Fibroblast of villous mesenchyme (primary cell): ENCODE measurements around the gene PDLIM7. TPM values are rescaled to one million over a fixed set of nuclear protein-coding genes. Genes with fewer than 3 reads are reported as not detected.

Experiments used
- DNase-seq: peaks from one replicate; pipeline ENCODE4 v3.0.0-alpha.2; 2010; ENCODE audit warnings: low read depth
- H3K4me3 ChIP-seq: 2 replicates; pipeline ENCODE4 v1.5.1; 2011; ENCODE audit warnings: low read depth, mild to moderate bottlenecking, low read length
- total RNA-seq: library from RNA; depleted of rRNA; stranded (reverse); fragments of >200 nt; gene quantifications from 2 replicates; pipeline ENCODE4 v1.2.3, GENCODE V29; 2012
- TF ChIP-seq, protein P1 (sequence below): IDR thresholded peaks from 2 replicates; pipeline ENCODE4 v1.5.1; 2012; ENCODE audit warnings: low read depth, mild to moderate bottlenecking, low read length; ENCODE audit not compliant: insufficient read depth

Gene PDLIM7
- total RNA-seq, 1 donor, result 283 TPM

- DNase-seq, result no peak
- H3K4me3 ChIP-seq, result no peak overlapping the region
- TF ChIP-seq, protein P1, sequence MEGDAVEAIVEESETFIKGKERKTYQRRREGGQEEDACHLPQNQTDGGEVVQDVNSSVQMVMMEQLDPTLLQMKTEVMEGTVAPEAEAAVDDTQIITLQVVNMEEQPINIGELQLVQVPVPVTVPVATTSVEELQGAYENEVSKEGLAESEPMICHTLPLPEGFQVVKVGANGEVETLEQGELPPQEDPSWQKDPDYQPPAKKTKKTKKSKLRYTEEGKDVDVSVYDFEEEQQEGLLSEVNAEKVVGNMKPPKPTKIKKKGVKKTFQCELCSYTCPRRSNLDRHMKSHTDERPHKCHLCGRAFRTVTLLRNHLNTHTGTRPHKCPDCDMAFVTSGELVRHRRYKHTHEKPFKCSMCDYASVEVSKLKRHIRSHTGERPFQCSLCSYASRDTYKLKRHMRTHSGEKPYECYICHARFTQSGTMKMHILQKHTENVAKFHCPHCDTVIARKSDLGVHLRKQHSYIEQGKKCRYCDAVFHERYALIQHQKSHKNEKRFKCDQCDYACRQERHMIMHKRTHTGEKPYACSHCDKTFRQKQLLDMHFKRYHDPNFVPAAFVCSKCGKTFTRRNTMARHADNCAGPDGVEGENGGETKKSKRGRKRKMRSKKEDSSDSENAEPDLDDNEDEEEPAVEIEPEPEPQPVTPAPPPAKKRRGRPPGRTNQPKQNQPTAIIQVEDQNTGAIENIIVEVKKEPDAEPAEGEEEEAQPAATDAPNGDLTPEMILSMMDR, result no peak
Observed at GRCh38 chr5:177468329-177468684, 29.1 kb downstream of the PDLIM7 start.

DNA sequence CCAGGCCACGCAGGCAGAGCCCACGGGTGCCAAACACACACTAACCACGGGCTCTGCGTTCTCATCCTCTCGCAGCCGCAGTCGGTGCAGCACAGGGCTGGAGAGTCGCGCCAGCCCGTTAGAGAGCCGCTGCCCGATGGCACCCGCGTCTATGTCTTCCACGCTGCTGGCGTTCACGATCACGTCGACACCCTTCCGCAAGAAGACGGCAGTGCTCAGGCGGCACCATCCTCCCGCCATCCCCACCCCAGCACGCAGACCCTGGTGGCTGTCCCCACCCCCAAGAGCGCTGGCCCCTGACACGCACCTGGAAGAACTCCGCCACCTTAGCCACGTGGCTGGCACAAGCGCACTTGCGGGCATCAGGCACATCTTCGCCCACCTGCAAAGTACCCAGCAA, 30.0 kb downstream of the PDLIM7 start:
- DNase-seq, result no peak
- TF ChIP-seq, protein P1, result no peak
- no peak overlapping the region for H3K4me3 ChIP-seq

GRCh38 chr5:177466861-177467260, 30.5 kb downstream of the PDLIM7 start:
- TF ChIP-seq, protein P1, result no peak
- no peak for DNase-seq
- no peak overlapping the region for H3K4me3 ChIP-seq

GRCh38 chr5:177465044-177465443, 32.4 kb downstream of the PDLIM7 start:
- TF ChIP-seq, protein P1, result no peak
- DNase-seq, result no peak

DNA sequence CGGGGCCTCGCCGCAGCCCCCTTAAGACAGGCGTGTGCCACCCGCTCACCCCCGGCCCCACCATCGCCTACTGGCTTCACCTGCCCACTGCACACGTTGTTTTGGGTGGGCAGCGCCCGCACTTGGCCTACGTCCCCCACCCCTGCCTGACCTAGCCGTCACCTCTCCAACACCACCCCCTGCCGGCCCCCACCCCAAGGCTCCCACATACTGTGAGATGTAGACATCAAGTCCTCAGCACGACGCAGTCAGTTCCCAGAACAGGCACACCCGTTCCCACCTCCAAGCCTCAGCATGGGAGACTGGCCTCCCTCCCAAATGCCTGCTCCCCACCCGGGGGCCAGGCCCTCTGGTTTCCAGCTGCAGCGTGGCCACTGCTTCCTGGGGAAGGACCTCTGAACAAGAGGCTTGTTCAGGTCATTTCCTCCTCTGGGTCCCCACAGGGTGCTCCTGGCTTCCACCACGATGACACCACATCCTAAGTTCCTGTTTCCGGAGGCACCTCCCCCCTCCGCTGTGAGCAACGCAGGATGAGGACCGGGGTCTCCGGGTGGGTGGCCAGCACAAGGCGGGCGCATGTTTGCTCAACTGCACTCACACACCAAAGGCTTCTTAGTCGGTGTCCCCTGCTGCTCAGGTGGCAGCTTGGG, 35.3 kb downstream of the PDLIM7 start:
- no peak overlapping the region for H3K4me3 ChIP-seq
- DNase-seq, result no peak
- TF ChIP-seq, protein P1, result no peak

More at GRCh38 chr5:177465044-177465443, 32.4 kb downstream of the PDLIM7 start:
- H3K4me3 ChIP-seq, result no peak overlapping the region

DNA sequence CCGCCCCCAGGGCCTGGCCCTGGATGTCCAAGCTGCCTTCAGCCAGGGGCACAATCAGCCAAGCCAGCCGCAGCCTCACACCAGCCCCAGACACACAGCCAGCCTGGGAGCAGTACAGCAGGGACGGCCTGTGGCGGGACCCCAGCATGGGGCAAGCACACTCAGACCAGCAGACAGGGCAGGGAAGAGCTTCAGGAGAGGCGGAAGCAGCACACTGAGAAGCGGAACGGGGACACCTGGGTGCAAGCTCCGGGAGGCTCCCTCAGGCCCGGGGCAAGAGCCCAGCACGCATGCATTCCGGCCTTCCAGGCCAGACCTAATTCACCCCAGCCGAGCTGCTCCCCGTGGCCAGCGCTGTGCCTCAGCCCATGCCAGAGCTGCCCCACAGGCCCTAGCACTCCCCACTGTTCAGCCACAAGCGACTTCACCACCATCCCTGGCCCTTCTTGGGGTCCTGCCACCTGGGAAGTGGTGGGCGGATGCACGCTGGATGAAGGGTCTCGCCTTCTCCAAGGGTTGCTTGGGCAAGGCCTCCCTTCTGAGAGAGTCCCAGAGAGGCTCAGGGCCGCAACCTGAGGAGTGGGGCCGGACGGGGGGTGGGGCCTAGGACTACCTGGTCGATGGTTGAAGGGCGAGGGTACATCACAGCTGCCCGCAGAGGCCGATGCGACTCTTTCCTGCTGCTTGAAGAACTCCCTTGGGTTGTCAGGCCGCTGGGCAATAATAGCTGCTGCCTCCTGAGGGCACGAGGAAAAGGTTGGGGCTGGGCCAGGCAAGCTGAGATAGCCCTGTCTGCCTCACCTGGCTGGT, 37.4 kb downstream of the PDLIM7 start:
- TF ChIP-seq, protein P1, result no peak
- H3K4me3 ChIP-seq, result no peak overlapping the region
- DNase-seq, result no peak
